ENCODE results near the gene DENR.

- TF ChIP-seq POLR2AphosphoS5 (IDR thresholded peaks at IDR 0.05; ENCODE audit: low read depth, low read length) (no peak), POLR2A (IDR thresholded peaks at IDR 0.05; ENCODE audit: low read depth, low read length) (no peak)
Measured at GRCh38 chr12:122813310-122813713, 60.7 kb downstream of the DENR start.
